Measurements from ENCODE around the gene GTF2IRD1.

GRCh38 chr7:74583630-74584029, 129.9 kb downstream of the GTF2IRD1 start:
- TF ChIP-seq, protein P1, sequence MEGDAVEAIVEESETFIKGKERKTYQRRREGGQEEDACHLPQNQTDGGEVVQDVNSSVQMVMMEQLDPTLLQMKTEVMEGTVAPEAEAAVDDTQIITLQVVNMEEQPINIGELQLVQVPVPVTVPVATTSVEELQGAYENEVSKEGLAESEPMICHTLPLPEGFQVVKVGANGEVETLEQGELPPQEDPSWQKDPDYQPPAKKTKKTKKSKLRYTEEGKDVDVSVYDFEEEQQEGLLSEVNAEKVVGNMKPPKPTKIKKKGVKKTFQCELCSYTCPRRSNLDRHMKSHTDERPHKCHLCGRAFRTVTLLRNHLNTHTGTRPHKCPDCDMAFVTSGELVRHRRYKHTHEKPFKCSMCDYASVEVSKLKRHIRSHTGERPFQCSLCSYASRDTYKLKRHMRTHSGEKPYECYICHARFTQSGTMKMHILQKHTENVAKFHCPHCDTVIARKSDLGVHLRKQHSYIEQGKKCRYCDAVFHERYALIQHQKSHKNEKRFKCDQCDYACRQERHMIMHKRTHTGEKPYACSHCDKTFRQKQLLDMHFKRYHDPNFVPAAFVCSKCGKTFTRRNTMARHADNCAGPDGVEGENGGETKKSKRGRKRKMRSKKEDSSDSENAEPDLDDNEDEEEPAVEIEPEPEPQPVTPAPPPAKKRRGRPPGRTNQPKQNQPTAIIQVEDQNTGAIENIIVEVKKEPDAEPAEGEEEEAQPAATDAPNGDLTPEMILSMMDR (IDR thresholded peaks at IDR 0.05; ENCODE audit: low read length), result no peak
- no peak for TF ChIP-seq EZH2 (IDR thresholded peaks at IDR 0.05; ENCODE audit: borderline replicate concordance, low read length)
